Colonic mucosa (tissue), 4 donors: ENCODE data around the gene CFAP141. TPM values are rescaled to one million over a fixed set of nuclear protein-coding genes. Genes with fewer than 3 reads are reported as not detected.
"Not testable (repeated sequence)": the region's sequence is repeated elsewhere in the genome, so short reads cannot be mapped to it uniquely, and the experiment has no call there.

ENCODE experiments used
- DNase-seq: peaks from one replicate; pipeline ENCODE4 v3.0.0-alpha.2; 2020
- H3K27ac ChIP-seq: fragments of 200-600 bp; one replicate; pipeline ENCODE4 v1.8.0; 2021
- H3K27me3 ChIP-seq: fragments of 200-600 bp; one replicate; pipeline ENCODE4 v1.8.0; 2021
- H3K36me3 ChIP-seq: fragments of 200-600 bp; one replicate; pipeline ENCODE4 v1.8.0; 2021
- H3K4me1 ChIP-seq: fragments of 200-600 bp; one replicate; pipeline ENCODE4 v1.8.0; 2021; ENCODE audit warnings: mild to moderate bottlenecking
- H3K4me3 ChIP-seq: fragments of 200-600 bp; one replicate; pipeline ENCODE4 v1.8.0; 2021
- H3K9ac ChIP-seq, 2 donors: one replicate each; pipeline ENCODE4 v1.7.0; 2013; ENCODE audit warnings: control low read depth in 2 of 2, low read depth in 2 of 2, low read length in 2 of 2
- H3K9me3 ChIP-seq: fragments of 200-600 bp; one replicate; pipeline ENCODE4 v1.8.0; 2021
- intact Hi-C: fragments of 100-400 bp; cut with DNase I; formaldehyde crosslinking; loops from one replicate; pipeline ENCODE4 v1.14.1; 2022
- total RNA-seq, 2 donors: library from RNA; stranded (reverse); fragmentation: NEBNext Ultra II Directional in 1 of 2; extraction: Animal tissue kit (Norgen Biotek cat#: 25700) in 1 of 2; gene quantifications; one replicate each; pipeline ENCODE4 v1.2.1, GENCODE V29; 2021
- TF ChIP-seq, protein P1 (sequence below): fragments of 200-600 bp; IDR thresholded peaks from one replicate; pipeline ENCODE4 v1.8.0; 2022; ENCODE audit warnings: antibody characterized with exemption, mild to moderate bottlenecking
- donor health status: healthy.
- donor health status: DM: no; HTN: no; CAD: no.
- donor health status: DM: no; HTN: no; CAD: no.

The CFAP141 gene
- total RNA-seq, 2 donors from 2014 or later, result not detected

DNA sequence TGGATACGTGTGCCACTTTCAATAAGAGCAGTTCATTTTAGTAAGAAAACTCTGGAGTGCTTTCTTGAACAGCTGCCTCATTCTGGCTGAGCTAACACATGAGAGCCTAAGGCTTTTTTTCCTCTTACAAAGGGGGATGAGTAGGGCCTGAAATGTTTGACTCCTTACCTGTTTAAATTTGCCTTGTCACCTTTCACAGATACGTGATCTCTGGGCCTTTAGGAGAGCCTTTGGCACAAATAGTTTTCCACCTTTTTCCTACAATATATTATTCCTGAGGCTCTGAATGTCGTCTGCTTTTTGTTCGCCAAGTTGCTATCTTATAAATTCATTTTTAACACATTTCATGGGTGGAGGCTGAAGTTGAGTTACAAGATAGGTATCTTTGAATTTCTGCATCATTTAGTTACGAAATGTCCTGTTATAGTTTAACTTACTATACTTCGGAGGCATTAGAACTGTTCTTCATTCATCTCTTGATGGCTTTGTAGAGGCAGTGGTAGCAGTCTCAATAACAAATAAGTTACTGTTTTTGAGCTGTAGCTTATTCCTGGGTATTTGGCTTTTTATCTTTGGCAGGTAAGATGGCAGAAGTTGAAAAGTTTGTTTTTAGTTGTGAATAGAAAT is 31.9 kb upstream of the CFAP141 start:
- Histone ChIP-seq H3K36me3 (peaks cover 33% of the 10 kb centered on the region), H3K27me3 (no peaks in the 10 kb centered on the region), H3K9ac (no peak overlapping the region), H3K27ac (no peak overlapping the region), H3K4me3 (no peak overlapping the region), H3K4me1 (no peaks in the 10 kb centered on the region), H3K9me3 (no peaks in the 10 kb centered on the region)
- no peak for DNase-seq
- TF ChIP-seq, protein P1, sequence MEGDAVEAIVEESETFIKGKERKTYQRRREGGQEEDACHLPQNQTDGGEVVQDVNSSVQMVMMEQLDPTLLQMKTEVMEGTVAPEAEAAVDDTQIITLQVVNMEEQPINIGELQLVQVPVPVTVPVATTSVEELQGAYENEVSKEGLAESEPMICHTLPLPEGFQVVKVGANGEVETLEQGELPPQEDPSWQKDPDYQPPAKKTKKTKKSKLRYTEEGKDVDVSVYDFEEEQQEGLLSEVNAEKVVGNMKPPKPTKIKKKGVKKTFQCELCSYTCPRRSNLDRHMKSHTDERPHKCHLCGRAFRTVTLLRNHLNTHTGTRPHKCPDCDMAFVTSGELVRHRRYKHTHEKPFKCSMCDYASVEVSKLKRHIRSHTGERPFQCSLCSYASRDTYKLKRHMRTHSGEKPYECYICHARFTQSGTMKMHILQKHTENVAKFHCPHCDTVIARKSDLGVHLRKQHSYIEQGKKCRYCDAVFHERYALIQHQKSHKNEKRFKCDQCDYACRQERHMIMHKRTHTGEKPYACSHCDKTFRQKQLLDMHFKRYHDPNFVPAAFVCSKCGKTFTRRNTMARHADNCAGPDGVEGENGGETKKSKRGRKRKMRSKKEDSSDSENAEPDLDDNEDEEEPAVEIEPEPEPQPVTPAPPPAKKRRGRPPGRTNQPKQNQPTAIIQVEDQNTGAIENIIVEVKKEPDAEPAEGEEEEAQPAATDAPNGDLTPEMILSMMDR, result no peak
- intact Hi-C loops, result no loop called here

GRCh38 chr1:154237435-154237834 is 31.3 kb upstream of the CFAP141 start:
- H3K36me3 ChIP-seq, result peaks cover 33% of the 10 kb centered on the region

GRCh38 chr1:154236855-154237254 is 30.7 kb upstream of the CFAP141 start:
- Histone ChIP-seq H3K4me3 (no peak overlapping the region), H3K27ac (no peak overlapping the region), H3K36me3 (peaks cover 33% of the 10 kb centered on the region), H3K9ac (no peak overlapping the region), H3K4me1 (no peaks in the 10 kb centered on the region), H3K27me3 (no peaks in the 10 kb centered on the region), H3K9me3 (no peaks in the 10 kb centered on the region)
- TF ChIP-seq, protein P1, result no peak
- DNase-seq, result no peak
- intact Hi-C loops, result no loop called here

More at GRCh38 chr1:154237435-154237834, 31.3 kb upstream of the CFAP141 start:
- Histone ChIP-seq H3K9ac (no peak overlapping the region), H3K4me3 (no peak overlapping the region), H3K9me3 (no peaks in the 10 kb centered on the region), H3K4me1 (no peaks in the 10 kb centered on the region), H3K27me3 (no peaks in the 10 kb centered on the region), H3K27ac (no peak overlapping the region)
- TF ChIP-seq, protein P1, result no peak
- intact Hi-C loops, result no loop called here
- DNase-seq, result no peak

GRCh38 chr1:154233127-154233526 is 27.0 kb upstream of the CFAP141 start:
- intact Hi-C loops, H3K9ac ChIP-seq, H3K4me3 ChIP-seq, H3K27ac ChIP-seq, DNase-seq, H3K27me3 ChIP-seq, H3K9me3 ChIP-seq, H3K4me1 ChIP-seq: not testable (repeated sequence)
- H3K36me3 ChIP-seq, result peaks cover 60% of the 10 kb centered on the region

- peaks cover 55% of the 10 kb centered on the region for H3K36me3 ChIP-seq
- H3K4me3 ChIP-seq, H3K27ac ChIP-seq, H3K4me1 ChIP-seq, intact Hi-C loops, H3K9me3 ChIP-seq, DNase-seq, H3K9ac ChIP-seq, H3K27me3 ChIP-seq: not testable (repeated sequence)
Measured at GRCh38 chr1:154231112-154231511, 25.0 kb upstream of the CFAP141 start.

- H3K9ac ChIP-seq, result no peak overlapping the region
- H3K9me3 ChIP-seq, result no peaks in the 10 kb centered on the region
- TF ChIP-seq, protein P1, result no peak
- no peaks in the 10 kb centered on the region for H3K4me1 ChIP-seq
- H3K27ac ChIP-seq, result no peak overlapping the region
- no peak overlapping the region for H3K4me3 ChIP-seq
- DNase-seq, result no peak
- intact Hi-C loops, result no loop called here
- H3K36me3 ChIP-seq, result peaks cover 28% of the 10 kb centered on the region
- H3K27me3 ChIP-seq, result no peaks in the 10 kb centered on the region
Measured at GRCh38 chr1:154225370-154225769, 19.2 kb upstream of the CFAP141 start.
